IMR-90 (cell line): ENCODE data around the gene EMX1. TPM values are rescaled to one million over a fixed set of nuclear protein-coding genes. Genes with fewer than 3 reads are reported as not detected.

ENCODE experiments used
- ATAC-seq: fragments of 200-7000 bp; cut with Tn5 transposase; 2 replicates; pipeline ENCODE4 v1.9.1; 2020; ENCODE audit warnings: low read depth, mild to moderate bottlenecking, moderate library complexity
- BruUV-seq: library from RNA; stranded (reverse); fragments of 400-500 nt; replicated peaks from 2 replicates; lab custom pipeline; 2021; lab: Mats Ljungman, UMichigan
- CTCF ChIA-PET: fragments of 300-600 bp; formaldehyde crosslinking; extraction: SDS; loops from one replicate; lab custom pipeline; 2021; ENCODE audit warnings: antibody characterized with exemption; lab: Yijun Ruan, JAX
- POLR2A ChIA-PET: fragments of 300-600 bp; sonication (Branson Sonifier 250); formaldehyde crosslinking; loops from one replicate; lab custom pipeline; 2022; ENCODE audit warnings: antibody characterized with exemption; ENCODE audit not compliant: unreplicated experiment; lab: Charles Lee
- DNase-seq: peaks from one replicate; pipeline ENCODE4 v3.0.0; 2013
- H2AFZ ChIP-seq: replicated peaks from 2 replicates; pipeline ENCODE3; 2013; ENCODE audit warnings: low read length, mild to moderate bottlenecking; ENCODE audit not compliant: poor library complexity
- H2AK5ac ChIP-seq: 2 replicates; pipeline ENCODE4 v1.6.1; 2013; ENCODE audit warnings: low read depth, low read length, inconsistent platforms
- H2AK9ac ChIP-seq: replicated peaks from 2 replicates; pipeline ENCODE3; 2013; ENCODE audit warnings: mild to moderate bottlenecking, low read depth, low read length, moderate library complexity; ENCODE audit not compliant: poor library complexity
- H2BK120ac ChIP-seq: 2 replicates; pipeline ENCODE4 v1.6.1; 2013; ENCODE audit warnings: low read depth, low read length, inconsistent platforms
- H2BK15ac ChIP-seq: 3 replicates; pipeline ENCODE4 v1.6.1; 2013; ENCODE audit warnings: low read depth, low read length, inconsistent platforms
- H2BK20ac ChIP-seq: 2 replicates; pipeline ENCODE4 v1.6.1; 2013; ENCODE audit warnings: low read depth, mild to moderate bottlenecking, inconsistent platforms, low read length, moderate library complexity
- H2BK5ac ChIP-seq: 2 replicates; pipeline ENCODE4 v1.6.1; 2013; ENCODE audit warnings: mild to moderate bottlenecking, low read depth, low read length, inconsistent platforms; ENCODE audit not compliant: poor library complexity, severe bottlenecking
- H3K14ac ChIP-seq: replicated peaks from 2 replicates; pipeline ENCODE4 v1.6.1; 2013; ENCODE audit warnings: low read depth, low read length, inconsistent platforms
- H3K18ac ChIP-seq: 2 replicates; pipeline ENCODE4 v1.6.1; 2013; ENCODE audit warnings: low read depth, low read length, control low read depth
- H3K23ac ChIP-seq: 2 replicates; pipeline ENCODE4 v1.6.1; 2013; ENCODE audit warnings: low read depth, low read length, inconsistent platforms
- H3K27ac ChIP-seq: 2 replicates; pipeline ENCODE4 v1.5.1; 2013; ENCODE audit warnings: mild to moderate bottlenecking, control low read depth, low read length; ENCODE audit not compliant: insufficient read depth
- H3K27me3 ChIP-seq: 2 replicates; pipeline ENCODE4 v1.6.1; 2013; ENCODE audit warnings: low read length; ENCODE audit not compliant: control insufficient read depth, insufficient read depth
- H3K36me3 ChIP-seq: 2 replicates; pipeline ENCODE4 v1.6.1; 2013; ENCODE audit warnings: low read length, mixed read lengths; ENCODE audit not compliant: control insufficient read depth, insufficient read depth
- H3K4ac ChIP-seq: 2 replicates; pipeline ENCODE4 v1.6.1; 2013; ENCODE audit warnings: low read depth, low read length, inconsistent platforms
- H3K4me1 ChIP-seq: 2 replicates; pipeline ENCODE4 v1.6.1; 2013; ENCODE audit warnings: low read length, mixed read lengths; ENCODE audit not compliant: control insufficient read depth, insufficient read depth
- H3K4me2 ChIP-seq: 2 replicates; pipeline ENCODE4 v1.6.1; 2013; ENCODE audit warnings: low read depth, mild to moderate bottlenecking, control low read depth, low read length, moderate library complexity
- H3K4me3 ChIP-seq: 2 replicates; pipeline ENCODE4 v1.5.1; 2013; ENCODE audit warnings: low read depth, mild to moderate bottlenecking, control low read depth, low read length, moderate library complexity; ENCODE audit not compliant: insufficient read depth
- H3K56ac ChIP-seq: 2 replicates; pipeline ENCODE4 v1.6.1; 2013; ENCODE audit warnings: low read length, inconsistent platforms; ENCODE audit not compliant: insufficient read depth; ENCODE audit errors: extremely low read depth
- H3K79me1 ChIP-seq, 2 experiments: 2 replicates each; pipeline ENCODE4 v1.6.1; 2013; ENCODE audit warnings: low read length in 2 of 2, inconsistent platforms in 1 of 2, low read depth in 1 of 2
- H3K9ac ChIP-seq: 2 replicates; pipeline ENCODE4 v1.6.1; 2013; ENCODE audit warnings: low read depth, low read length, control low read depth
- H3K9me1 ChIP-seq: 2 replicates; pipeline ENCODE4 v1.6.1; 2013; ENCODE audit warnings: low read length, inconsistent platforms; ENCODE audit not compliant: insufficient read depth
- H3K9me3 ChIP-seq: 2 replicates; pipeline ENCODE4 v1.6.1; 2013; ENCODE audit warnings: low read length; ENCODE audit not compliant: control insufficient read depth, insufficient read depth
- H4K20me1 ChIP-seq: 2 replicates; pipeline ENCODE4 v1.6.1; 2013; ENCODE audit warnings: low read length, inconsistent platforms; ENCODE audit not compliant: insufficient read depth
- H4K5ac ChIP-seq: 2 replicates; pipeline ENCODE4 v1.6.1; 2013; ENCODE audit warnings: mild to moderate bottlenecking, low read depth, low read length, control low read depth
- H4K8ac ChIP-seq, 2 experiments: 2 replicates each; pipeline ENCODE4 v1.6.1; 2013; ENCODE audit warnings: low read depth in 2 of 2, low read length in 2 of 2, control low read depth in 1 of 2, inconsistent platforms in 1 of 2
- H4K91ac ChIP-seq: 2 replicates; pipeline ENCODE4 v1.6.1; 2013; ENCODE audit warnings: low read depth, low read length, inconsistent platforms; ENCODE audit not compliant: insufficient read depth
- BHLHE40 ChIP-seq: fragments of 150-350 bp; IDR thresholded peaks from 2 replicates; pipeline ENCODE4 v1.6.1; 2016; ENCODE audit warnings: mild to moderate bottlenecking, low read depth, low read length
- CEBPB ChIP-seq: IDR thresholded peaks from 2 replicates; pipeline ENCODE4 v1.6.1; 2012; ENCODE audit warnings: low read depth, low read length, improper control_type of control experiment
- CHD1 ChIP-seq: IDR thresholded peaks from 2 replicates; pipeline ENCODE4 v1.6.1; 2012; ENCODE audit warnings: low read depth, low read length, improper control_type of control experiment
- CTCF ChIP-seq: conservative IDR thresholded peaks from 2 replicates; pipeline ENCODE4 v1.5.1; 2012; ENCODE audit warnings: mild to moderate bottlenecking, low read depth, low read length, improper control_type of control experiment
- ELK1 ChIP-seq: fragments of 150-350 bp; IDR thresholded peaks from 2 replicates; pipeline ENCODE4 v1.6.1; 2016; ENCODE audit warnings: low read depth, mild to moderate bottlenecking, low read length, moderate library complexity, borderline replicate concordance
- FOS ChIP-seq: fragments of 150-350 bp; IDR thresholded peaks from 2 replicates; pipeline ENCODE4 v1.6.1; 2016; ENCODE audit warnings: low read depth, low read length
- MAFK ChIP-seq: IDR thresholded peaks from 2 replicates; pipeline ENCODE4 v1.6.1; 2012; ENCODE audit warnings: low read depth, low read length, improper control_type of control experiment
- MAZ ChIP-seq: IDR thresholded peaks from 2 replicates; pipeline ENCODE4 v1.6.1; 2012; ENCODE audit warnings: low read depth, mild to moderate bottlenecking, low read length, improper control_type of control experiment, moderate library complexity, borderline replicate concordance
- MXI1 ChIP-seq: IDR thresholded peaks from 2 replicates; pipeline ENCODE4 v1.6.1; 2012; ENCODE audit warnings: low read depth, mild to moderate bottlenecking, low read length, moderate library complexity, borderline replicate concordance
- NFE2L2 ChIP-seq: fragments of 150-350 bp; IDR thresholded peaks from 2 replicates; pipeline ENCODE4 v1.6.1; 2016; ENCODE audit warnings: low read depth, mild to moderate bottlenecking, low read length
- POLR2A ChIP-seq: IDR thresholded peaks from 2 replicates; pipeline ENCODE4 v1.6.1; 2012; ENCODE audit warnings: mild to moderate bottlenecking, low read depth, low read length
- RAD21 ChIP-seq: IDR thresholded peaks from 2 replicates; pipeline ENCODE4 v1.6.1; 2012; ENCODE audit warnings: low read length, improper control_type of control experiment
- RCOR1 ChIP-seq: IDR thresholded peaks from 2 replicates; pipeline ENCODE4 v1.6.1; 2012; ENCODE audit warnings: mild to moderate bottlenecking, low read length, improper control_type of control experiment; ENCODE audit not compliant: insufficient replicate concordance
- RFX5 ChIP-seq: IDR thresholded peaks from 2 replicates; pipeline ENCODE4 v1.8.0; 2012; ENCODE audit warnings: low read depth, mild to moderate bottlenecking, low read length, moderate library complexity
- SMC3 ChIP-seq: fragments of 150-350 bp; IDR thresholded peaks from 2 replicates; pipeline ENCODE4 v1.6.1; 2016; ENCODE audit warnings: low read depth, mild to moderate bottlenecking, antibody characterized with exemption, low read length, moderate library complexity
- USF2 ChIP-seq: fragments of 150-350 bp; IDR thresholded peaks from 2 replicates; pipeline ENCODE4 v1.6.1; 2017; ENCODE audit warnings: mild to moderate bottlenecking, antibody characterized with exemption, low read length, low read depth
- dilution Hi-C: fragments of 300-500 bp; cut with HindIII; formaldehyde crosslinking; loops from one replicate; pipeline ENCODE4 v1.14.3; 2018; ENCODE audit warnings: low sequenced_read_pairs; ENCODE audit not compliant: unreplicated experiment
- in situ Hi-C: fragments of 300-500 bp; cut with MboI; formaldehyde crosslinking; loops from 3 replicates; pipeline ENCODE4 v1.14.3; 2019; ENCODE audit warnings: low sequenced_read_pairs, inconsistent platforms, mixed read lengths
- intact Hi-C: fragments of 100-400 bp; cut with micrococcal nuclease; formaldehyde crosslinking; loops from 2 replicates; pipeline ENCODE4 v1.10.0; 2022
- polyA plus RNA-seq, 3 experiments: library from polyadenylated mRNA; depleted of rRNA; stranded (reverse); fragments of >200 nt; gene quantifications; 2 replicates each; pipeline ENCODE4 v1.2.3, GENCODE V29; 2012; ENCODE audit warnings: low replicate concordance in 1 of 3
- total RNA-seq: library from RNA; depleted of rRNA; stranded (reverse); fragments of >200 nt; gene quantifications from 2 replicates; pipeline ENCODE4 v1.2.3, GENCODE V29; 2012

Gene EMX1
- total and polyA plus RNA-seq, 2 of the 4 experiments (the other 2 are of a cell fraction) = not detected

- H3K23ac ChIP-seq = no peak overlapping the region
- H3K14ac ChIP-seq = no peak overlapping the region
- H3K9me1 ChIP-seq = no peaks in the 10 kb centered on the region
- no peak overlapping the region for H2BK20ac ChIP-seq
- no peak overlapping the region for H2AFZ ChIP-seq
- no peak overlapping the region for H2AK5ac ChIP-seq
- H4K8ac ChIP-seq = no peak overlapping the region
- no peaks in the 10 kb centered on the region for H3K79me1 ChIP-seq
- CTCF ChIA-PET = no interaction called here
- H3K4me2 ChIP-seq = no peak overlapping the region
- H4K91ac ChIP-seq = no peak overlapping the region
- no peaks in the 10 kb centered on the region for H4K20me1 ChIP-seq
- H3K18ac ChIP-seq = no peak overlapping the region
- H2AK9ac ChIP-seq = no peak overlapping the region
- no peak overlapping the region for H2BK120ac ChIP-seq
- dilution Hi-C loops (no loop called here), intact Hi-C loops (no loop called here), in situ Hi-C loops (no loop called here)
- ATAC-seq = no peak
- POLR2A ChIA-PET = no interaction called here
- H3K4me1 ChIP-seq = no peaks in the 10 kb centered on the region
- H3K9ac ChIP-seq = no peak overlapping the region
- BruUV-seq = no TSS peak
- no peak overlapping the region for H3K56ac ChIP-seq
- no peak overlapping the region for H2BK5ac ChIP-seq
- no peak for DNase-seq
- 0 out of 2 replicates have a peak, but pooled peaks cover 2% of the 10 kb centered on the region for H3K9me3 ChIP-seq
- H3K36me3 ChIP-seq = no peaks in the 10 kb centered on the region
- H4K5ac ChIP-seq = no peak overlapping the region
- no peak for TF ChIP-seq ELK1
- no peak for TF ChIP-seq CHD1
- TF ChIP-seq POLR2A = no peak
- TF ChIP-seq CEBPB = no peak
- TF ChIP-seq FOS = no peak
- TF ChIP-seq USF2 = no peak
- TF ChIP-seq MAZ = no peak
- TF ChIP-seq RFX5 = no peak
- no peak for TF ChIP-seq RAD21
- no peak for TF ChIP-seq RCOR1
- no peak for TF ChIP-seq MXI1
- no peak for TF ChIP-seq NFE2L2
- TF ChIP-seq CTCF = no peak
- no peak for TF ChIP-seq SMC3
- TF ChIP-seq MAFK = no peak
- no peak for TF ChIP-seq BHLHE40
- no peak overlapping the region for H3K27ac ChIP-seq
- H3K27me3 ChIP-seq = peaks cover 14% of the 10 kb centered on the region
- H2BK15ac ChIP-seq = no peak overlapping the region
- no peak overlapping the region for H3K4ac ChIP-seq
- H3K4me3 ChIP-seq = no peak overlapping the region
These were observed 45.4 kb upstream of the EMX1 start for GRCh38 chr2:72871880-72872279.
